Measurements from ENCODE around the gene BTBD8.

BTBD8 gene

DNA sequence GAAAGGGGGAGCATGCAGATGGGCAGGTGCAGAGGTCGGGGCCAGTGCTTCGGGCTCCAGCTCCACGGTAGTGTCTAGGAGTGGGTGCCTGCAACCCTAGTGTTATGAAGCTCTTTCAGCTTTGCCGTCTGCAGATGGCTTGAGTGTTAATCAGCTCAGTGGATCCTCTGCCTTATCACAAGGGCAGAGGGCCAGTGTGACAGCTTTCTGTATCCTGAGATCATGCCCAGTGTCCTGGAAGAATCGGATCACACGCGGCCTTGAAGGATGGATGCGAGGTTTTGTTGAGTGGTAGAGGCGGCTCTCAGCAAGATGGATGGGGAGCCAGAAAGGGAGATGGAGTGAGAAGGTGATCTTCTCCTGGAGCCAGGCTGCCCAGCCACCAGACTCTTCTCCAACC lies 112.1 kb downstream of the BTBD8 start:
- Histone ChIP-seq H3K36me3 (ENCODE audit: control insufficient read depth, insufficient read depth, low read length, severe bottlenecking) (no peaks in the 10 kb centered on the region), H3K27me3 (replicated peaks; ENCODE audit: control insufficient read depth, insufficient read depth, low read length) (no peaks in the 10 kb centered on the region), H3K9me3 (ENCODE audit: control insufficient read depth, low read length) (no peaks in the 10 kb centered on the region), H3K4me1 (ENCODE audit: control insufficient read depth, insufficient read depth, low read length) (no peaks in the 10 kb centered on the region), H3K4me3 (ENCODE audit: low read length) (no peak overlapping the region), H3K9ac (ENCODE audit: low read length) (no peak overlapping the region)
- no peak for DNase-seq (ENCODE audit: low read depth)

- H3K9ac ChIP-seq (ENCODE audit: low read length), result no peak overlapping the region
Observed at GRCh38 chr1:92194511-92194910, 114.4 kb downstream of the BTBD8 start.

GRCh38 chr1:92201973-92202372 lies 121.8 kb downstream of the BTBD8 start:
- H3K4me1 ChIP-seq (ENCODE audit: control insufficient read depth, insufficient read depth, low read length), result no peaks in the 10 kb centered on the region
- no peak for DNase-seq (ENCODE audit: low read depth)
- no peak overlapping the region for H3K9ac ChIP-seq (ENCODE audit: low read length)
- no peaks in the 10 kb centered on the region for H3K36me3 ChIP-seq (ENCODE audit: control insufficient read depth, insufficient read depth, low read length, severe bottlenecking)
- no peaks in the 10 kb centered on the region for H3K27me3 ChIP-seq (replicated peaks; ENCODE audit: control insufficient read depth, insufficient read depth, low read length)
- no peak overlapping the region for H3K4me3 ChIP-seq (ENCODE audit: low read length)
- H3K9me3 ChIP-seq (ENCODE audit: control insufficient read depth, low read length), result peaks cover 10% of the 10 kb centered on the region

More at GRCh38 chr1:92194511-92194910, 114.4 kb downstream of the BTBD8 start:
- Histone ChIP-seq H3K36me3 (ENCODE audit: control insufficient read depth, insufficient read depth, low read length, severe bottlenecking) (no peaks in the 10 kb centered on the region), H3K4me3 (ENCODE audit: low read length) (no peak overlapping the region), H3K4me1 (ENCODE audit: control insufficient read depth, insufficient read depth, low read length) (no peaks in the 10 kb centered on the region), H3K9me3 (ENCODE audit: control insufficient read depth, low read length) (no peaks in the 10 kb centered on the region), H3K27me3 (replicated peaks; ENCODE audit: control insufficient read depth, insufficient read depth, low read length) (no peaks in the 10 kb centered on the region)
- no peak for DNase-seq (ENCODE audit: low read depth)

DNA sequence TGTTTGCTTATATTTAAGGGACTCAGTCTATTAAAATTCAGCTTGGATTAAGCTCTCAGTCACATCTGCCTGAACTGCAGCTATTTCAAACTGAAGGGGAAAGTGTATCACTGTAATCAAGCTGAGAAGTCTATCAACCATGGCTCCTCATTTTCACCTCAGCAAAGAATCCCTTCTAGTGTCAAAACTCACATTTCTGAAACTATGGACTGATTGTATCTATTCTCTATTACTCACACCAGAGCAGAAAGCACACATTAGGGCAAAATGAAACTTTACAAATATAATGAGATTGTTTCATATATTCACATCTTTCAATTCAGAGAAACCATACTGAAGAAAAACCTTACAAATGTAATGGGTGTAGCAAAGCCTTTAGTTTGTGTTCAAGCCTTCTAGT lies 123.0 kb downstream of the BTBD8 start:
- no peak for DNase-seq (ENCODE audit: low read depth)
- no peaks in the 10 kb centered on the region for H3K27me3 ChIP-seq (replicated peaks; ENCODE audit: control insufficient read depth, insufficient read depth, low read length)

DNA sequence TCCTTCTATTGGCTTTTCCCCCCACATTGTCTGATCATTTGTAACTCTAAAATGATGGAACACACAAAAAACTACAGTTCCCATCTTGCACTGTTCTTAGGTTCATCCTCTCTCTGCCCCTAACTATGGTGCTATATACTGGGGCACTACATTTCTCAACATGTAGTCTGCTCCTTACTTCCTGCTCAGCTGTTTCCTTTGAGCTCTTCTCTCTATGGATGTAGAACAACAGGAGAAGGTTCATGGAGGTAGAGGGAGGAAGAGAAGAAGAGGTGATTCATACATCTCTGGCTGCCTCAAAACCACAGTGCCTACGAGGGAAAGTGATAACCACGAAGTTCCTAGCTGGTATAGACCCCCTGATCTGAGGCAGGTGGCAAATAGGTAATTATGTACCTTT lies 130.6 kb downstream of the BTBD8 start:
- no peak overlapping the region for H3K4me3 ChIP-seq (ENCODE audit: low read length)
- H3K36me3 ChIP-seq (ENCODE audit: control insufficient read depth, insufficient read depth, low read length, severe bottlenecking), result no peaks in the 10 kb centered on the region
- peak; percentile 18 for DNase-seq (ENCODE audit: low read depth)
- H3K27me3 ChIP-seq (replicated peaks; ENCODE audit: control insufficient read depth, insufficient read depth, low read length), result no peaks in the 10 kb centered on the region
- H3K9me3 ChIP-seq (ENCODE audit: control insufficient read depth, low read length), result peaks cover 13% of the 10 kb centered on the region
- H3K4me1 ChIP-seq (ENCODE audit: control insufficient read depth, insufficient read depth, low read length), result peaks cover 6% of the 10 kb centered on the region
- no peak overlapping the region for H3K9ac ChIP-seq (ENCODE audit: low read length)

More for the DNA sequence above, 123.0 kb downstream of the BTBD8 start:
- no peak overlapping the region for H3K4me3 ChIP-seq (ENCODE audit: low read length)
- no peaks in the 10 kb centered on the region for H3K36me3 ChIP-seq (ENCODE audit: control insufficient read depth, insufficient read depth, low read length, severe bottlenecking)
- H3K9ac ChIP-seq (ENCODE audit: low read length), result no peak overlapping the region
- no peaks in the 10 kb centered on the region for H3K4me1 ChIP-seq (ENCODE audit: control insufficient read depth, insufficient read depth, low read length)
- peaks cover 13% of the 10 kb centered on the region for H3K9me3 ChIP-seq (ENCODE audit: control insufficient read depth, low read length)

- Histone ChIP-seq H3K36me3 (ENCODE audit: control insufficient read depth, insufficient read depth, low read length, severe bottlenecking) (no peaks in the 10 kb centered on the region), H3K9ac (ENCODE audit: low read length) (no peak overlapping the region), H3K4me3 (ENCODE audit: low read length) (no peak overlapping the region), H3K27me3 (replicated peaks; ENCODE audit: control insufficient read depth, insufficient read depth, low read length) (no peaks in the 10 kb centered on the region), H3K9me3 (ENCODE audit: control insufficient read depth, low read length) (peaks cover 9% of the 10 kb centered on the region), H3K4me1 (ENCODE audit: control insufficient read depth, insufficient read depth, low read length) (peaks cover 6% of the 10 kb centered on the region)
- peak; percentile 79 for DNase-seq (ENCODE audit: low read depth)
Observed at GRCh38 chr1:92211166-92211565, 131.0 kb downstream of the BTBD8 start.

DNA sequence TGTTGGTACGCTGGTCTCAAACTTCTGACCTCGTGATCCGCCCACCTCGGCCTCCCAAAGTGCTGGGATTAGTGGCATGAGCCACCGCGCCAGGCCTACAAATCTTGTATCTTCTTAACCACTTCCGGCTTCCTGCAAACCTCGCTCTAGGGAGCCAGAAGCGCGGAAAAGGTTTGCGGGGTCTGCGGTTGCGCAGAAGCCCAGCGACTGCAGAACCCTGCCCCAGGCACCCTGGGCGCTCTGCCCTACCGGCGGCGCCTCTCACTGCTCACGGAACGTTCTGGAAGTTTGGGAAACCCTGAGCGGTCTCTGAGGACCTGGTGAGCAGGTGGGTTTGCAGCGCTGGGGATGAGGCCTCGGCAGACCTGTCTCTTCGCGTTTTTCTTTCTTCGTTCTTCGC lies 137.6 kb downstream of the BTBD8 start, which contains the start of gene C1orf146:
TSS of gene C1orf146 (plus strand) at position 195 of the 400 bp plus-strand sequence. CDS start 13,506 bp downstream, outside the sequence.
- Histone ChIP-seq H3K36me3 (ENCODE audit: control insufficient read depth, insufficient read depth, low read length, severe bottlenecking) (no peaks in the 10 kb centered on the region), H3K9me3 (ENCODE audit: control insufficient read depth, low read length) (no peaks in the 10 kb centered on the region), H3K4me1 (ENCODE audit: control insufficient read depth, insufficient read depth, low read length) (no peaks in the 10 kb centered on the region), H3K4me3 (ENCODE audit: low read length) (no peak within 1 kb of the TSS), H3K27me3 (replicated peaks; ENCODE audit: control insufficient read depth, insufficient read depth, low read length) (no peaks in the 10 kb centered on the region), H3K9ac (ENCODE audit: low read length) (no peak within 1 kb of the TSS)
- no peak for DNase-seq (ENCODE audit: low read depth)

GRCh38 chr1:92218559-92218958 lies 138.4 kb downstream of the BTBD8 start:
- Histone ChIP-seq H3K9ac (ENCODE audit: low read length) (no peak overlapping the region), H3K4me1 (ENCODE audit: control insufficient read depth, insufficient read depth, low read length) (no peaks in the 10 kb centered on the region), H3K36me3 (ENCODE audit: control insufficient read depth, insufficient read depth, low read length, severe bottlenecking) (no peaks in the 10 kb centered on the region), H3K27me3 (replicated peaks; ENCODE audit: control insufficient read depth, insufficient read depth, low read length) (no peaks in the 10 kb centered on the region), H3K4me3 (ENCODE audit: low read length) (no peak overlapping the region), H3K9me3 (ENCODE audit: control insufficient read depth, low read length) (no peaks in the 10 kb centered on the region)
- DNase-seq (ENCODE audit: low read depth), result no peak

- Histone ChIP-seq H3K4me3 (ENCODE audit: low read length) (no peak overlapping the region), H3K9ac (ENCODE audit: low read length) (no peak overlapping the region), H3K4me1 (ENCODE audit: control insufficient read depth, insufficient read depth, low read length) (no peaks in the 10 kb centered on the region), H3K27me3 (replicated peaks; ENCODE audit: control insufficient read depth, insufficient read depth, low read length) (no peaks in the 10 kb centered on the region), H3K36me3 (ENCODE audit: control insufficient read depth, insufficient read depth, low read length, severe bottlenecking) (no peaks in the 10 kb centered on the region), H3K9me3 (ENCODE audit: control insufficient read depth, low read length) (no peaks in the 10 kb centered on the region)
- no peak for DNase-seq (ENCODE audit: low read depth)
Observed at GRCh38 chr1:92219028-92219427, 138.9 kb downstream of the BTBD8 start.

DNA sequence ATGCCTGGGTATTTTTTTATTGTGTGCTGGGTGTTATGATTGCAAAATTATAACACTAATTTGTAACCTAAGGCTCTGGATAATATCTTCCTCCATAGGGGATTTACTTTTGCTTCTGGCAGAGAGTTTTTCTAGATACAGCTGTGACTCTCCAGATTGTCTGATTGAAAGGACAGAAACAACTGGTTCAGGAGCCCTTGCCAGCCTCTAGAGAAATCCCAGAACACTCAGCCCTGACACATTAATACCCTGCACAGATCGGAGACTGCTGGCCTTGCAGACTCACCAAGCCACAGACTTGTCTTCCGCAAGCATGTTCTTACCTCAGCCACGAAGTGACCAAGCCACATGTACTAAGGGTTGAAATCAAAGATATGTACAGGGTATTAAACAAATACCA lies 148.3 kb downstream of the BTBD8 start:
- no peaks in the 10 kb centered on the region for H3K4me1 ChIP-seq (ENCODE audit: control insufficient read depth, insufficient read depth, low read length)
- no peak overlapping the region for H3K4me3 ChIP-seq (ENCODE audit: low read length)
- DNase-seq (ENCODE audit: low read depth), result no peak
- H3K9ac ChIP-seq (ENCODE audit: low read length), result no peak overlapping the region
- no peaks in the 10 kb centered on the region for H3K9me3 ChIP-seq (ENCODE audit: control insufficient read depth, low read length)
- no peaks in the 10 kb centered on the region for H3K36me3 ChIP-seq (ENCODE audit: control insufficient read depth, insufficient read depth, low read length, severe bottlenecking)
- H3K27me3 ChIP-seq (replicated peaks; ENCODE audit: control insufficient read depth, insufficient read depth, low read length), result no peaks in the 10 kb centered on the region

DNA sequence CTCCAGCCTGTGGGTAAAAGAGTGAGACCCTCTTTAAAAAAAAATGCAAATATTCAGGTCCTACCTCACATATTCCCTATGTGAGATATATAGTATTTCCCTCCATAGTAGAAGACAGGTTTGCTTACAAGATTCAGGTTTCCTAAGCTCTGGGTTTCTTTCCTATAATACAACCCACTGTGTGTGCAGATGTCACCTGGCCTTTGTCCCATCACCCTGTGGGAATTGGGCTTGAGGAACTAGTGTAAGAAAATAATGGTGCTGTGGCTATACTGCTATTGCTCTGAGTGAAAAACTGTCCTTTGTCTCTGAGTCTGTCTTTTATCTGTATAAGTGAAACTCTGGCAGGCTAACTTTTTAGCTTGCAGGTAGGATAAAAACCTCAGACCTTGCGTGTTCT lies 150.6 kb downstream of the BTBD8 start:
- Histone ChIP-seq H3K9ac (ENCODE audit: low read length) (no peak overlapping the region), H3K9me3 (ENCODE audit: control insufficient read depth, low read length) (no peaks in the 10 kb centered on the region), H3K36me3 (ENCODE audit: control insufficient read depth, insufficient read depth, low read length, severe bottlenecking) (no peaks in the 10 kb centered on the region), H3K4me3 (ENCODE audit: low read length) (no peak overlapping the region), H3K27me3 (replicated peaks; ENCODE audit: control insufficient read depth, insufficient read depth, low read length) (no peaks in the 10 kb centered on the region), H3K4me1 (ENCODE audit: control insufficient read depth, insufficient read depth, low read length) (no peaks in the 10 kb centered on the region)
- DNase-seq (ENCODE audit: low read depth), result no peak

Data from adipocyte (in vitro differentiated cells).